Fibroblast of peridontal ligament (primary cell): Measurements from ENCODE around the gene ZDHHC18.
"Not testable (repeated sequence)": the region's sequence is repeated elsewhere in the genome, so short reads cannot be mapped to it uniquely, and the experiment has no call there.

ENCODE experiments used
- DNase-seq: peaks from one replicate; pipeline ENCODE4 v3.0.0-alpha.2; 2010; ENCODE audit errors: extremely low read depth

The ZDHHC18 gene

DNA sequence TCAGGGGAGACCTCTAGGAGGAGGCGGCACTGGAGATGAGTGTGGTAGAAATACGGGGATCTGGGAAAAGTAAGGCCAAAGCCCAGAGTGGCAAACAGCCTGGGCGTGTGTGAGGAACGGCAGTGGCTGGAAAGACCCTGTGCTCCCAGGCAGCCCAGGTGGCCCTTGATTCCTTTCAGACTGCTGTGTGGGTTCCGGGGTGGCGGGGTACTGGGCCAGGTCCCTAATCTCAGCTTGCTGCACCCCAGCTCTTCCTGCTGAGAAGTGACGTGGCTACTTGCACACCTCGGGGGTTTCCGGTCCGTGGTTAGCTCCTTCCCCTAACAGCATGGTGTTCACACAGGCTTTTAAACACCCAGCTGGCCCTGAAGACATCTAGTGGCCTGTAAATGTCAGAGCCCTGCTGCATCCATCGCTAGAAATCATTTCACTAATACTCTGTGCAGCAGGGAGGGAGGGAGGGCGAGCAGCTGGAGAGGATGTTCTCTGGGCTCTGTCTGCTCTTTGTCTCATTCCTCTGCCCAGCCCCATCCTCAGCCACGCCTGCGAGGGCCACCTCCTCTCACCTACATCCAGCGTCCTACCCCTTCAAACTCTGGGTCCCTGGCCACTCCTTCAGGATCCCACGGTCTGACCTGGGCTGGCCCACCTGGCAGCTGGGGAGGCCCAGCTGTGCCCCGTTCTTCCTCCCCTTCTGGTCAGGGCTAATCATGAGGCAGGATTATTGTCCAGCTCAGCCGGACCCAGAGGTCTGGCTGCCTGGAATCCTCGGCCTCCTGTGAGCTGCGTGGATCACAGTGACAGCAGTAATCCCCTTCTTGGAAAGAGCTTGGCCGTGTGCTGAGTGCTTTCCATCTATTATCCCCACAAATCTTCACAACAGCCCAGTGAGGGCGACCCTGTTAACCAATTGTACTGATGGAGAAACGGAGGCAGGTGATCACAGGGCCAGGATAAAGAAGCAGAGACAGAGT is 7.2 kb downstream of the ZDHHC18 start:
- no peak for DNase-seq

DNA sequence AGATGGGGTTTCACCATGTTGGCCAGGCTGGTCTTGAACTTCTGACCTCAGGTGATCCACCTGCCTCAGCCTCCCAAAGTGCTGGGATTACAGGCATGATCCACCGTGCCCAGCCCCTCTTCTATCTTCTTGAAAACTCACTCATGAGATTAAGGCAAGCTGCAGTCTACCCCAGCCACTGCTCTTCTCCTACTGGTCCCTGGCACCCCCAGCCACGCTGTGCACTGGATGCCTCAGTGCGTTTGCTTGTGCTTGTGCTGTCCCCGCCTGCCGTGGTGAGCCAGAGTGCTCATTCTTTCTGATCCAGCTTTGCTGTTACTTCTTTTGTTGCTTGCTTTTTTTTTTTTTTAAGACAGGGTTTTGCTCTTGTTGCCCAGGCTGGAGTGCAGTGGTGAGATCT is 11.2 kb downstream of the ZDHHC18 start:
- not testable (repeated sequence) for DNase-seq

DNA sequence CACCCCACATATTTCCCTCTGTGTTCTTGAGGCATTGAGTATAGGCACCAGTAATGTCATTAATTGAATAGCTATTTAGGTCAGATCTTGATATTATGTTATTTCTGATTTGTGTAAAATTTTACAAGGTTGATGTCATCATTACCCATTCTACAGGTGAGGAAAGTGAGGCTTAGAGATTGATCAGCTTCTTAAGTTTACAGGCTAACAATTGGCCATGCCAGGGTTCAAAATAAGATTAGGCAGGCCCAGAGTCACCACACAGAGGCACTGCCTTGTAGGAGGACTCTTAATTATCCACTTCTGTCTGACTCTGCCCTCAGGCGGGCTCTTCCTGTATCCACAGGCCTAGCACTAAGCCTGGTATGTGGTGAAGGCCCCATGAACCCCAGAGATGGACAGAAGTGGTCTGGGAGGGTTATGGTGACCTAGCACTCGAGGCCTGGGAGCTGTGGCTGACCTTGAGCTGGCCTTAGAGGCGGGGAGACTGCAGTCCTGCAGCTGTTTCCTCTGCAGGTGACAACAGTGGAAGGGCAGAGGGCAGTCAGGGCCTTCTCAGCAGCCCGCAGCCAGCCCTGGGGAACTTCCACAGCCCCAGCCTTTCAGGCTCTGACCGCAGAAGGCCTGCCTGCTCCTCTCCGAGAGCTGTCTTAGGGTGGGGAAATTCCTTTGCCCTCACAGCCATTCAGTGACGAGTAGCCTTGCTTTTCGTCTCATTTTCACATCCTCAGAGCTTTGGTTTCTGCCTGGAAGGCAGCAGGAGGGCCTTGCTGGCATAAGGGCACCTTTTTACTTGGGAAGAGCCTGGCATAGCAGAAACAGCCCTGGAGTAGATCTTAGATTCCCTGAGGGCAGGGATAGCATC is 12.2 kb downstream of the ZDHHC18 start:
- DNase-seq = no peak

DNA sequence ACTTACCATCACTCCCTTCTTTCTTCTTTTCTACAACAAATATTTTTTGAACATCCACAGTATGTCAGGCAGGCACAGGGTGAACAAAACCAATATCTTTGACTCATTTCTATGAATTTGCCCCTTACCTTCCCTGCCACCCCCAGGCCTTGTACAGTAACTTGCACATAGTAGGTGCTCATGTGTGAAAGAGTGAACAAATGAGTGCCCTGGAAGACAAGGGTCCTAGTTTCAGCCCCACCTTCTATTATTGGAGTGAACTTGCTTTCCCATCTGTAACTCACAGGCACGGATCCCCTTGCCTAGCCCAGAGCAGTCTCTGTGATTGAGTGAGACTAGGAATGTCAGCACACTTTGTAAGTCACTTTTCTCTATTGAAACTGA is 12.8 kb downstream of the ZDHHC18 start:
- no peak for DNase-seq

DNA sequence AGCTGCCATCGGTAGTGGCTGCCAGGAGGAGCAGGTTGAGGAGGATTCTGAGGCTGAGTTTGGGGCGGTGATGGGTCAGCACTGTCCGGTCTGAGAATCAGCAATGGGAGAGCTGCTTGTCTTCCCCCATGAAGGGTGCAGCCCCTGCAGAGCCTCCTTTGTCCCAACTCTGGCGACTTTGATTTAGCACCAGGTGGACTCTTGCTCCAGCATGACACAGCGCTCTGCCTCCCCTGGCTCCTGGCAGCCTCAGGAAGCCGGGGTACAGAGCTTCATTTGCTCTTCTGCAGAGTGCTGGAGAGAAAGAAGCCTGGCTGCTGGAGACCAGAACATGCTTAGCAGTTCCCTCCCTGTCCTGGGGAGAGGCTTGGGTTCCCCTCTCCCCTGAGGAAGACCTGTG is 13.3 kb downstream of the ZDHHC18 start:
- DNase-seq = no peak

DNA sequence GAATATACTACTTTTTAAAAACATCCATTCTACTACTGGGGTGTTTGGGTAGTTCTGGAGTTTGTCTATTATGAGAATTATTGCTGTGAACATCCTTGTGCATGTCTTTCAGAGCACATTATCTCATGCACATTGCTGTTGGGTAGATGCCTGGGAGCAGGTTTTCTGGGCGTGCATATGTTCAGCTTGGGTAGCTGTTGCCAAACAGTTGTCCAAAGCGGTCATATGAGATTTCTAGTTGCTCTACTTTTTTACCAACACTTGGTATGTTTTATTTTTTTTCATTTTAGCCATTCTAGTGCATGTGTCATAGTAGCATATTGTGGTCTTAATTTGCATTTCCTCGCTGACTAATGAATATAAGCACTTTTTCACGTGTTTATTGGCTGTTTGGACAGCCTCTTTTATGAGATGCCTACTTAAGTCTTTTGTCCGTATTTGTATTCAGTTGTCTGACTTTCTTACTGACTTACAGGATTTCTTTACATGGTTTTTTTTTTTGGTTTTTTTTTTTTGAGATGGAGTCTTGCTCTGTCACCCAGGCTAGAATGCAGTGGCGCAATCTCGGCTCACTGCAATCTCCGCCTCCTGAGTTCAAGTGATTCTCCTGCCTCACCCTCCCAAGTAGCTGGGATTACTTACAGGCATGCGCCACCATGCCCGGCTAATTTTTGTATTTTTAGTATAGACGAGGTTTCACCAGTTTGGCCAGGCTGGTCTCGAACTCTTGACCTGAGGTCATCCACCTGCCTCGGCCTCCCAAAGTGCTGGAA is 18.1 kb downstream of the ZDHHC18 start:
- DNase-seq = no peak

DNA sequence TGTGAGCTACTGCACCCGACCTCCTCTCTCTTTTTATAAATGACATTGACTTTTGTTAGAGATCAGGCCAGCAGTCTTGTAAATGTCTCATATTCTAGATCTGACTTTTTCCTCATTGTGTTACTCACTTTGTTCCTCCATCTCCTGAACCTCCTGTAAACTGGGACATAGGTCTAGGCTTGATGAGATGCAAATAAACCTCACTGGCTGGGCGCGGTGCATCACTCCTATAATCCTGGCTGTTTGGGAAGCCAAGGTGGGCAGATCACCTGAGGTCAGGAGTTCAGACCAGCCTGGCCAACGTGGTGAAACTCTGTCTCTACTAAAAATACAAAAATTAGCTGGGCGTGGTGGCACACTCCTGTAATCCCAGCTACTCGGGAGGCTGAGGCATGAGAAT is 21.3 kb downstream of the ZDHHC18 start:
- not testable (repeated sequence) for DNase-seq

DNA sequence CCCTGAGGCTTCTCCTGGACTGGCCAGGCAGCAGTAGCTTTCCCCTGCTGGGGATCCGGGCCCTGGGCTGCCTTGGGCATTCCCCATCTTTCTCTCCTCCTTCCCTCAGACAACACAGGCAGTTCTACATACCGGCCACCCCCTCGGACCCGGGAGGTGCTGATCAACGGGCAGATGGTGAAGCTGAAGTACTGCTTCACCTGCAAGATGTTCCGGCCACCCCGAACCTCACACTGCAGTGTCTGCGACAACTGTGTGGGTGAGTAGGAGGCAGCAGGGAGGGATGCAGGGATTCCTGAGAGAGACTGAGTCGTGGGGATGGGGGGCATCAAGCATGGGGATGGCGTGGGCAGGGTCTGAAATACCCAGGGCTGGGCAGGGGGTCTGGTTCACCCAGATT is 22.0 kb downstream of the ZDHHC18 start:
- no peak for DNase-seq

DNA sequence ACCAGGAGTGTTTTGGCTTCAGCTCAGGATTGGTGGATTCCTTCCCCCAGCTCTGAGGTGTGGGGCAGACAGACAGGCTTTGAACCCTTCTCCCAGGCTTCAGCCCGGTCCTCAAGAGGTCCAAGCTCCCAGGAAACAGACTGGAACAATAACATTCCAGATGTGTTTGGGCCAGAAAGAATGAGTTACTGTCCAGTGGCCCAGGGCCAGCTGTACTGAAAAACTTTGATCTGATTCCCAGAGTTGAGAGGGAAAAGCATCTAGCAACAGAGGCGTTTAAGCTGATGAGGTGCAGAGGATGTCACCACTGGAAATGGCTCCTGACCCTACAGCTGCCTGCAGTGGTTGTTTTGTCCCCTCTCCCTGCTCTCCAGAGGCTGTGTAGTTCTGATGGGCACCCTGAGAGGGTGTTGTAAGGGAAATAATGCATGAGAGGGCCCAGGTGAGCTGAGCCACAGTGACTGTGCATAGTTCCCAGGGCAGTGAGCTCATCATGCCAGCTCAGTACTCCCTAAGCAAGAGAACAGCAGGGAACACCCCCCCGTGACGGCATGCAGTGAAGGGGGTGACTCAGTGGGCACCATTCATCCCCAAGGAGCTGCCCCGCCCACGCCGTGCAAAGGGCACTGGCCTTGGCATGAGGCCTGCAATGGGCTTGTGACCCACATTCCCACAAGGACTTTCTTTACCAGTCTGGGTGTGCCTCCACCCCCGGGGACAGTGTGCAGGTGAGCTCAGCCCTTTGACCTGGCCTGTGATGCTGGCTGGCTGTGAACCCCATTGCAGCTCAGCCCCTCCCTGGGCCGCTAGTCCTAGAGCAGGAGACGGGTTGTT is 22.7 kb downstream of the ZDHHC18 start:
- DNase-seq = peak; percentile 70

DNA sequence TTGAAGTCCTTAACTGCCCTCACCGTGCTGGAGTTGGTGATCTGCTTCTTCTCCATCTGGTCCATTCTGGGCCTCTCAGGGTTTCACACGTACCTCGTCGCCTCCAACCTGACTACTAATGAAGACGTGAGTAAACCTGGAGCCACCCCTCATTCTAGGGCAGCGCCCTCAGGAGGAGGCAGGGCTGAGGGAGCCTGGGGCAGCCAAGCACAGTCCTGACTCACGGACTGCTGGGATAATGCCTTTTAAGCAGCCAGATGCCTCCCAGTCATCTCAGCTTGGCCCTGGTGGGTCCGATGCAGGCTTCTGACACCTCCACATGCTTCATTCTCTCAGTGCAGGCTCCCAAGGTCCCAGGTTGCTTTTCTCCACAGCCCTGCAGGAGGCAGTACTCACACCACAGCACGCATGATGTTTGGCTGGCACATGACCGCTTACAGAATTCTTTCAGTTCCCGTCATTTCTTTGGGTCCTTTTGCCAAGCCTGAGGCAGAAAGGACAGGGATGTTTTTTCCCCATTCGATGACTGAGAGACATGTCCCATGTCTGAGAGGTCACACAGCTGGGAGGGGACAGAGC is 24.7 kb downstream of the ZDHHC18 start:
- no peak for DNase-seq

DNA sequence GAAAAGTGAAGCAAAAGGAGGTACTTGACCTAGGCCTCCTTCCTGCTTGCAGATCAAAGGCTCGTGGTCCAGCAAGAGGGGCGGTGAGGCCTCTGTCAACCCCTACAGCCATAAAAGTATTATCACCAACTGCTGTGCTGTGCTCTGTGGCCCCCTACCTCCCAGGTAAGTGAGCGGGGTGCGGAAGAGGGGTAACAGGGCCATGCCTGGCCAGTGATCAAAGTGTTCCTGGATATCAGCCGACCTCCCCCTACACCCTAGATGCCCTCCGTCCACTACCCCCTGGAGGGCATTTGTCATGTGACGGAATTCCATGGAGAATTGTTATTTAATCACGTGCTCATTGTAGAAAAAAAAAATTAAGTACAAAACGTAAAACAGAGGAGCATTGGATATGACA is 26.2 kb downstream of the ZDHHC18 start:
- DNase-seq = no peak

DNA sequence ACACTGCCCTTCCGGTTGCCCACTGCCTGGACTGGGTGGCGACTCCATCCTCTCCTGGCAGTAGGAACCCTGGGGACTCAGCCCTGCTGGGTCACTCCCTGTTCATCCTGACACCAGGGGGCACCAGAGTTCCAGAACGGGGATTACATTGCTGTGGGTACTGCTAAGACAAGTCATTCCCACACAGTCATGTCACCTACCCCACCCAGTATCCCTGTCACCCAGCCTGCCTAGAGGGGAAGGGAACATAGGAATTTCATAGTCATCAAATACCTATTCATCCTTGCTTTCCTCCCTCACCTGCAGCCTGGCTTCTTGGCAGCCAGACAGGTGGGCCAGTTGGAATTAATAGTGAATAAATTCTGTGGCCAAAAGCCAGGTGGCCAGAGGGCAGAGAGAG is 26.7 kb downstream of the ZDHHC18 start:
- peak; percentile 77 for DNase-seq

DNA sequence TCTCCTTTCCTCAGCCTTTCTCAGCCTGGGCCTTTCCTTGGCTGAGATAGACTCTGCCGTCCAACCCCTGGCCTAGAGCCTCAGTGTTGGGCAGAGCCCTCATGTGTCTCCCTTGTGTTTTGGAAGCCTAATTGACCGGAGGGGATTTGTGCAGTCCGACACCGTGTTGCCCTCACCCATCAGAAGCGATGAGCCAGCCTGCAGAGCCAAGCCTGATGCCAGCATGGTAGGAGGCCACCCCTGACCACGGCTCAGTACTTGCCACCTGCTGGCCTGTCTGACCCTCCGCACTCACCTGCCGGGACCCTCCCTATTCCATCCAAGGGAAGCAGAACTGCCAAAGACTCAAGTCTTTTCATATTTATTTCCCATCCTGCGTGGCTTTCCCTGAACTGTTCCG is 27.1 kb downstream of the ZDHHC18 start:
- DNase-seq = no peak

DNA sequence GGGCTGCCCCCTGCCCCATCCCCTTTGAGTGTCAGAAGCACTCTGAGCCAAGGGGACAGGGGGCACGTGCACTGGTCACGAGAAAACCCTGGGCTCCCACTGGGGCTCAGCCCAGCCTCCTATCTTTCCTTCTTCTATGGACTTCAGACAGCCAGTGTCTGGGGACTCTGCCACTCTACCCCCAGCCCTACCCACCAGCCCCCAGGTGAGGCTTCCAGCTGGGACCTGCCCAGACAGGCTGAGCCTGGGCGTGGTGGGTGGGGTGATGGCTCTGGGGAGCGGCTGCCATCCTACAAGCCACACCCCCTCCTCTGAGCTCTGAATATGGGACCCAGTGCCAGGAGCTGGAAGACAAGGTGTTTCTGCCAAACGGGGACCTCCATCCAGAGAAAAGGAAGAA is 28.4 kb downstream of the ZDHHC18 start:
- DNase-seq = no peak

DNA sequence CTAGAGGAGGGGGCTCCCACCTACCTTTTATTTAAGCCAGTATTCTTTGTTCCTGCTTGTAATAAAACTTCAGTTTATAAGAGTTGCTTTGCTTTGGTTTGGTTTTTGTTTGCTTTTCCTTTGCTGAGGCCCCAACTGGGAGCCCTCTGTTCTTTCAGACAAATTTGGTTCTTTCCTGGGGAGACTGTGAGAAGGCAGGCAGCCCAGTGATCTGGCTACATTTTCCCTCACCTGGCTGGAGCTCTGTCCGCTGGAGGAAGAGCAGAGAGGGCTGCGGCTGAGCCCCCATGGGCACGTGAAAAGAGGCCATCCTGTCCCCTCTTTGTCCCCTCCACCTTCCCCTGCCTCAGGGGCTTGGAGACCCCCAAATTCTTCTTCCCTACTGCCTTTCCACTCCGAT is 29.1 kb downstream of the ZDHHC18 start:
- no peak for DNase-seq

DNA sequence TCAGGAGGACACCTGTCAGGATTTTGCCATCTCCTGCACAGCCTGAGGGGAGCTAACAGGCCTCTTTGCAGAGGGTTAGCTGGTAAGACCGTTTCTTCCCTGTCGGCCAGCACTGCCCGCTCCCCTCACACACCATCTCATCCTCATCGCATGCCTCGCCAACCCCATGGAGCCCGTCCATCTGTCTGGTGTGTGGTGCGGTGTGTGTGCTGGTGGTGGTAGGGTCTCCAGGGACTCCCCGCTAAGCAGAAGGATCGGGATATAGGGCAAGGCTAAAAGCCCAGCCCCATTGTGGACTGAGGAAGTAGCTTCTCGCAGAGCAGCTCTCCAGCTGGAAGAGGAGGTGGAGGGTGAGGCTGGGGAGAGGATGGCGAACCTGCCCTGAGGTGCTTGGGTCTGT is 29.7 kb downstream of the ZDHHC18 start:
- no peak for DNase-seq

DNA sequence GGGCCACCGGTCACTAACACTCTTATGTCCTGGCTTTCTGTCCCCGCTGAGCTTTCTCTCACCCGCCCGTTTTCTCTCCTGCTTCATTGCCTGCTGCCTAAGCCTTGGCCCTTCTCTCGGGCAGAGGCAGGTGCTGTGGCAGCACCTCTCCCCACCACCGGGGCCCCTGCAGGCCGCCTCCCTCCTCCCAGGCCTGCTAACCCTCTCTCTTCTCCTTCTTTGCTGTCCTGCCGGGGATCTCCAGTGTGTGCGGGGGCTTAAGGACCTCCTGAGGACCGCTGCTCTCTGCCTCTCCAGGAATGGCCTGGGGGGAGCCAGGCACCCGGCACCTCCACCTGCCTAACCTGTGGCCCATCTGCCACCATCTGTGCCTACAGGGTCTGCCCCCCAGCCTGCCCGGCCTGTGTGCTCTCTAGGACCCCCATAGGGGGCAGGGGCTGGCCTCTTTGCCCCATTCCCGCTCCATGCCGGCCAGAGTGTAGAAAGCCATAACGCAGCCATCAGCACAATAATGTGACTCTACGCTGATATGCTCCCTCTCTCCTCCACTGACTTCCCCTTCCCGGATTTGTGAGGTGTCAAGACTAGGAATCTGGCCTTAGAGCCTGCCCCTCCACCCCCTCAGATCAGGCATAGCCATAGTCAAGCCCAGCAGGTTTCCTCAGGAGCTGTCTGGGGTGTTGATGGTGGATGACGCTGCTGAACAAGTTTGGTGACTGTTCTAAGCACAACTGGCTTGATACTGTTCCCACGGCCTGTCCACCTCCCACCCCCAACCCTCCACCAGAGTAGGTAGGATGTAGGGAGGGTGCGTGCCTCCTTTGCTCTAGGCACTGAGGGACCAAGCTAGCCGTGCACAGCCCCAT is 30.3 kb downstream of the ZDHHC18 start:
- DNase-seq = no peak

DNA sequence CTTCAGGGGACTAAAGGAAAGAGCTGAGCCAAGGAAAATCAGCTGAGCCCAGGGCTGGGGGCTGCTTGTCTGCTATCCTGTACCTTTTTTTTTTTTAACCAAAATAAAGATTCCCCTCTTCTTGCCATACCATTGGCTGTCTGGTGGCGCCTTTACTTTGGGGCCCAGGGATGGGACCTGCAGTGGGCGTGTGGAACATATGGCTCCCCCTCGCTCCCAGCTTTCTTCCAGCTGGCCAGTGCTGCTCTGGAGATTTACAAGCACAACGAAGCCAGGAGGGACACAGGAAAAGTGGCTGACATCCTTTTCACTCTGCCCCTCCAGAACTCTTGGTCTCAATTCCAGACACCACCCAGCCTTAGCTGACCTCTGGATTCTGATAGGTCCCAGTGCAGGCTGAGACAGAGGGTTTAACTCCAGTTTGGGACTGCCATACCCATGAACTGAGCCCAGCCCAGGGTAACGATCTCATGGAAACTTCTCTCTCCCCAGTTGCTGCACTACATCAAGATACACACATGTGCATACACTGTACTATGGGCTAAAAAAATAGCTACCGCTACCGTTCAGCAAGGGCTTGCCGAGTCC is 31.1 kb downstream of the ZDHHC18 start:
- no peak for DNase-seq

DNA sequence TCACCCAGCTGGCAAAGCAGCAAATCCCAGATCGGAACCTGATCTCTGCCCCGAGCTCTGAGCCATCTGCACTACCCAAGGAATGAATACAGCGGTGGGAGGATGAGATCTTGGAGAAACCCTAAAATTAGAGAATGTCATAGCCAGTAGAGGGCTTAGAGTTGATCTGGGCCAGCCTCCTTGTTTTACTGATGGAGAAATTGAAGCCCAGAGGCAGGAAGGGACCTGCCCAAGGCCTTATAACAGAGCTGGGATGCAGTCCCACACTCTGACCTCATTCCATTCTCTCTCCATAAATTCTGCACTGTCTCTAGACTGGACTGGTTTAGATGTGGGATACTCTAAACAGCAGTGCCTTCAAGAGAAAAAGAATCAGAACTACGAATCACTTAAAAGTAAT is 31.7 kb downstream of the ZDHHC18 start:
- peak; percentile 24 for DNase-seq
